ENCODE results near the gene MCEMP1.

DNA sequence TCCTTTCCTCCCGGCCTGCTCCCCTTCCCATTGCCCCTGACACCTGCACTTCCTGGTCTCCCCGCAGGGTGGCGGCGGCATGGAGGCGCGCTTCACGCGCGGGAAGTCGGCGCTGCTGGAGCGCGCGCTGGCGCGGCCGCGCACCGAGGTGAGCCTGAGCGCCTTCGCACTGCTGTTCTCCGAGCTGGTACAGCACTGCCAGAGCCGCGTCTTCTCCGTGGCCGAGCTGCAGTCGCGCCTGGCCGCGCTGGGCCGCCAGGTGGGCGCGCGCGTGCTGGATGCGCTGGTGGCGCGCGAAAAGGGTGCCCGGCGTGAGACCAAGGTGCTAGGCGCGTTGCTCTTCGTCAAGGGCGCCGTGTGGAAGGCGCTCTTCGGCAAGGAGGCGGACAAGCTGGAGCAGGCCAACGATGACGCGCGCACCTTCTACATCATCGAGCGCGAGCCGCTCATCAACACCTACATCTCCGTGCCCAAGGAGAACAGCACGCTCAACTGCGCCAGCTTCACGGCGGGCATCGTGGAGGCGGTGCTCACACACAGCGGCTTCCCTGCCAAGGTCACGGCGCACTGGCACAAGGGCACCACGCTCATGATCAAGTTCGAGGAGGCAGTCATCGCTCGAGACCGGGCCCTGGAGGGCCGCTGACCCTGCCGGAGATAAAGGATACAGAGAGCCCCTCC is 5.4 kb downstream of the MCEMP1 start:
- TF ChIP-seq, protein P1, sequence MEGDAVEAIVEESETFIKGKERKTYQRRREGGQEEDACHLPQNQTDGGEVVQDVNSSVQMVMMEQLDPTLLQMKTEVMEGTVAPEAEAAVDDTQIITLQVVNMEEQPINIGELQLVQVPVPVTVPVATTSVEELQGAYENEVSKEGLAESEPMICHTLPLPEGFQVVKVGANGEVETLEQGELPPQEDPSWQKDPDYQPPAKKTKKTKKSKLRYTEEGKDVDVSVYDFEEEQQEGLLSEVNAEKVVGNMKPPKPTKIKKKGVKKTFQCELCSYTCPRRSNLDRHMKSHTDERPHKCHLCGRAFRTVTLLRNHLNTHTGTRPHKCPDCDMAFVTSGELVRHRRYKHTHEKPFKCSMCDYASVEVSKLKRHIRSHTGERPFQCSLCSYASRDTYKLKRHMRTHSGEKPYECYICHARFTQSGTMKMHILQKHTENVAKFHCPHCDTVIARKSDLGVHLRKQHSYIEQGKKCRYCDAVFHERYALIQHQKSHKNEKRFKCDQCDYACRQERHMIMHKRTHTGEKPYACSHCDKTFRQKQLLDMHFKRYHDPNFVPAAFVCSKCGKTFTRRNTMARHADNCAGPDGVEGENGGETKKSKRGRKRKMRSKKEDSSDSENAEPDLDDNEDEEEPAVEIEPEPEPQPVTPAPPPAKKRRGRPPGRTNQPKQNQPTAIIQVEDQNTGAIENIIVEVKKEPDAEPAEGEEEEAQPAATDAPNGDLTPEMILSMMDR (conservative IDR thresholded peaks at IDR 0.05; ENCODE audit: low read depth, low read length): no peak
- TF ChIP-seq EZH2 (IDR thresholded peaks at IDR 0.05; ENCODE audit: borderline replicate concordance, low read depth, low read length, poor library complexity, severe bottlenecking): no peak

Data from A673 (cell line).